H1 (cell line): Measurements from ENCODE around the gene ZNF761. TPM values are rescaled to one million over a fixed set of nuclear protein-coding genes. Genes with fewer than 3 reads are reported as not detected.

Source experiments
- BRCA1 ChIP-seq: IDR thresholded peaks from 2 replicates; pipeline ENCODE4 v1.6.1; 2012; ENCODE audit warnings: low read depth, low read length, improper control_type of control experiment
- CBX8 ChIP-seq: fragments of 300-800, 300-1000 bp; sonication (generic); IDR thresholded peaks from 2 replicates; pipeline ENCODE4 v1.7.1; 2016; ENCODE audit warnings: low read depth, low read length, borderline replicate concordance
- CEBPB ChIP-seq: IDR thresholded peaks from 2 replicates; pipeline ENCODE4 v1.6.1; 2012; ENCODE audit warnings: low read depth, low read length
- CHD1 ChIP-seq: IDR thresholded peaks from 2 replicates; pipeline ENCODE4 v1.6.1; 2012; ENCODE audit warnings: low read depth, low read length, improper control_type of control experiment
- CREB1 ChIP-seq: IDR thresholded peaks from 2 replicates; pipeline ENCODE4 v1.6.1; 2012; ENCODE audit warnings: inconsistent platforms
- CTBP2 ChIP-seq: IDR thresholded peaks from 2 replicates; pipeline ENCODE4 v1.7.0; 2011; ENCODE audit warnings: borderline replicate concordance, mild to moderate bottlenecking, moderate library complexity, mixed read lengths, low read length; ENCODE audit not compliant: insufficient read depth, insufficient read length
- HDAC2 ChIP-seq, 2 experiments: fragments of 300-600 bp in 1 of 2; sonication (generic) in 1 of 2; IDR thresholded peaks; 2 replicates each; pipeline ENCODE4 v1.6.1; 2011 to 2012; ENCODE audit warnings: low read depth in 2 of 2, low read length in 2 of 2, mild to moderate bottlenecking in 2 of 2, moderate library complexity in 2 of 2, borderline replicate concordance in 1 of 2, inconsistent platforms in 1 of 2
- MAFK ChIP-seq: IDR thresholded peaks from 2 replicates; pipeline ENCODE4 v1.6.1; 2012; ENCODE audit warnings: low read depth, mild to moderate bottlenecking, improper control_type of control experiment, low read length
- SIN3A ChIP-seq, 2 experiments: IDR thresholded peaks in 1 of 2; conservative IDR thresholded peaks in 1 of 2; 2 replicates each; pipeline ENCODE4 v1.6.1; 2011 to 2012; ENCODE audit warnings: low read length in 2 of 2, improper control_type of control experiment in 1 of 2, low read depth in 1 of 2, mild to moderate bottlenecking in 1 of 2
- SIX5 ChIP-seq: IDR thresholded peaks from 2 replicates; pipeline ENCODE4 v1.6.1; 2011; ENCODE audit warnings: mild to moderate bottlenecking, low read depth, low read length
- SP2 ChIP-seq: IDR thresholded peaks from 2 replicates; pipeline ENCODE4 v1.6.1; 2012; ENCODE audit warnings: mild to moderate bottlenecking, low read length, inconsistent platforms
- TAF1 ChIP-seq: IDR thresholded peaks from 2 replicates; pipeline ENCODE4 v1.6.1; 2011; ENCODE audit warnings: mild to moderate bottlenecking, low read depth, low read length
- polyA plus RNA-seq, 7 experiments: library from polyadenylated mRNA; depleted of rRNA in 3 of 7; stranded (reverse) in 5 of 7; unstranded in 2 of 7; fragments of >200 nt in 5 of 7; fragments of 200-250 nt in 2 of 7; gene quantifications; 1 replicate in 5 of 7; 2 replicates in 1 of 7; 4 replicates in 1 of 7; pipeline versions ENCODE4 v1.2.1 to v1.2.3, GENCODE V29; 2011 to 2013; ENCODE audit warnings: missing spikeins in 2 of 7, mixed read lengths in 2 of 7
- total RNA-seq: library from RNA; stranded (reverse); fragmentation: NEBNext Ultra II Directional; extraction: Animal tissue kit (Norgen Biotek cat#: 25700); gene quantifications from 2 replicates; pipeline ENCODE4 v1.2.1, GENCODE V29; 2021
- TF ChIP-seq, protein P1 (sequence below): IDR thresholded peaks from 2 replicates; pipeline ENCODE4 v1.6.1; 2012; ENCODE audit warnings: low read length, inconsistent platforms

ZNF761 gene
- total and polyA plus RNA-seq, 2 of the 8 experiments (the other 6 are each of a cell fraction or from before 2014, with no cell fraction given) = 11.1 to 25.1 TPM

DNA sequence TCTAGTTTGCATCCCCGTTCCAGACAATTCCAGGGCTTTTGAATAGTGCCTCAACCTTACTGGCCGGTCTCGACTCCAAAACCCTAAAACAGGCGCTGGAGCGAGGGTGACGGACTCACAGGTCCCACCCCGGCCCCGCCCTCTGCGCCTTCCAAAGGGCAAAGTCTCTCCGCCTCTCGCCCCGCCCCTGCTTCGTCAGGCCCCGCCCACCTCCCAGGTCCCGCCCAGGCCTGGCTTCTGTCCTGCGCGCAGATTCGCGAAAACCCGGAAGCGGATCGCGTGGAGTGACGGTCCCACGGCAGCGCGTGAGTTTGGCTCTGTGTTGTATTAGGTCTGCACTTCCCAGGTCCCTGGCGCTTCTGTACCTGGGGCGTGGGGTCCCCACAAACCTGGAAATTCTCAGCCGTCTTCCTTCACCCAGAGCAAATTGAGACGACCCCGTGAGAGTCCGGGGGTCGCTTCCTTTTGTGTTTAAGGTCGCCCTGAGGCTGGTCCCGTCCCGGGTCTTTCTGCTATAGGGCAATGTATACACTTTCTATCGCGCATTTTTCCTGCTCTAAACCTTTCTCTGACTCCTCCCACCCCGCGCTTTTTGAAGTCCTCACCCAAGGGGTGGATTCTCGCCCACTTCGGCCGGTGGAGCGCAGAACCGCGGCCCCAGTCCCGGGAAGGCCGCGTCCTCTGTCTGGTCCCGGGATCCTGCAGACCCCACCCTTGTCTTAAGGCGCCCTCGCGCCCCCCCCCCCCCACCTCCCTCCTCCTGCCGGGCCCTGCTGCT lies 35.9 kb downstream of the ZNF761 start, which contains the start of gene ZNF813 (continued):
- TF ChIP-seq, protein P1, sequence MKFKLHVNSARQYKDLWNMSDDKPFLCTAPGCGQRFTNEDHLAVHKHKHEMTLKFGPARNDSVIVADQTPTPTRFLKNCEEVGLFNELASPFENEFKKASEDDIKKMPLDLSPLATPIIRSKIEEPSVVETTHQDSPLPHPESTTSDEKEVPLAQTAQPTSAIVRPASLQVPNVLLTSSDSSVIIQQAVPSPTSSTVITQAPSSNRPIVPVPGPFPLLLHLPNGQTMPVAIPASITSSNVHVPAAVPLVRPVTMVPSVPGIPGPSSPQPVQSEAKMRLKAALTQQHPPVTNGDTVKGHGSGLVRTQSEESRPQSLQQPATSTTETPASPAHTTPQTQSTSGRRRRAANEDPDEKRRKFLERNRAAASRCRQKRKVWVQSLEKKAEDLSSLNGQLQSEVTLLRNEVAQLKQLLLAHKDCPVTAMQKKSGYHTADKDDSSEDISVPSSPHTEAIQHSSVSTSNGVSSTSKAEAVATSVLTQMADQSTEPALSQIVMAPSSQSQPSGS = no peak
- TF ChIP-seq CREB1 (0 out of 2 replicates have a peak, but pooled peaks have one; percentile 14), CEBPB (no peak), SIN3A (conservative IDR thresholded peaks at IDR 0.05 in 1 of 2, IDR thresholded peaks at IDR 0.05 in 1 of 2; ENCODE audit: low read depth in 1 of 2, low read length in 2 of 2) (no peak), CBX8 (no peak), CHD1 (no peak), HDAC2 (IDR thresholded peaks at IDR 0.05; ENCODE audit: borderline replicate concordance in 1 of 2, low read depth in 2 of 2, low read length in 2 of 2) (0 out of 4 replicates have a peak, but pooled peaks have one; percentile 17 to 52), CTBP2 (no peak), MAFK (no peak), BRCA1 (no peak), SIX5 (no peak), SP2 (no peak), TAF1 (peak; percentile 58; the same call in 1 of the 2 replicates)
